Spleen (tissue), 11 donors: ENCODE measurements around the gene REPS2. TPM values are rescaled to one million over a fixed set of nuclear protein-coding genes. Genes with fewer than 3 reads are reported as not detected.

Source experiments
- DNase-seq: peaks from one replicate; pipeline ENCODE4 v3.0.0-alpha.2; 2020
- H3K27ac ChIP-seq, 8 donors: fragments of 200-600 bp; sonication (generic) in 7 of 8; 1 replicate in 4 of 8; 2 replicates in 4 of 8; pipeline versions ENCODE4 v1.5.0 to v1.8.0; 2016 to 2021; ENCODE audit warnings: inconsistent platforms in 4 of 8, mild to moderate bottlenecking in 4 of 8, moderate library complexity in 1 of 8
- H3K27me3 ChIP-seq, 7 donors: fragments of 200-600 bp; sonication (generic) in 6 of 7; replicated peaks in 1 of 7; 1 replicate in 4 of 7; 2 replicates in 3 of 7; pipeline versions ENCODE4 v1.5.0 to v1.8.0; 2016 to 2021; ENCODE audit warnings: inconsistent platforms in 3 of 7, mild to moderate bottlenecking in 1 of 7
- H3K36me3 ChIP-seq, 6 donors: fragments of 200-600 bp; sonication (generic) in 5 of 6; 1 replicate in 4 of 6; 2 replicates in 2 of 6; pipeline versions ENCODE4 v1.5.0 to v1.8.0; 2016 to 2021; ENCODE audit warnings: inconsistent platforms in 2 of 6
- H3K4me1 ChIP-seq, 6 donors: fragments of 200-600 bp; sonication (generic) in 5 of 6; 1 replicate in 3 of 6; 2 replicates in 3 of 6; pipeline versions ENCODE4 v1.5.0 to v1.8.0; 2016 to 2021; ENCODE audit warnings: inconsistent platforms in 3 of 6
- H3K4me3 ChIP-seq, 8 donors: fragments of 200-600 bp; sonication (generic) in 7 of 8; 1 replicate in 4 of 8; 2 replicates in 4 of 8; pipeline versions ENCODE4 v1.5.0 to v1.8.0; 2016 to 2021; ENCODE audit warnings: inconsistent platforms in 4 of 8, mild to moderate bottlenecking in 4 of 8, moderate library complexity in 2 of 8
- H3K9me3 ChIP-seq, 8 donors: fragments of 200-600 bp; sonication (generic) in 7 of 8; 1 replicate in 4 of 8; 2 replicates in 4 of 8; pipeline versions ENCODE4 v1.5.0 to v1.8.0; 2016 to 2021; ENCODE audit warnings: inconsistent platforms in 4 of 8
- POLR2A ChIP-seq, 3 donors: fragments of 450-650 bp; IDR thresholded peaks; one replicate each; pipeline ENCODE4 v1.5.1; 2017; ENCODE audit warnings: antibody characterized with exemption in 3 of 3, mild to moderate bottlenecking in 1 of 3
- POLR2AphosphoS5 ChIP-seq, 3 donors: sonication (generic); formaldehyde crosslinking; IDR thresholded peaks; one replicate each; pipeline ENCODE4 v1.5.1; 2017; ENCODE audit warnings: antibody characterized with exemption in 3 of 3
- WGBS, 5 donors: extraction: QIAGEN DNeasy Blood & Tissue Kit in 3 of 5; methylation state at CpG; one replicate each; pipeline versions ENCODE4 v1.1.5 to v1.1.7; 2013 to 2018; 5-methylcytosine and 5-hydroxymethylcytosine counted together
- intact Hi-C: fragments of 100-400 bp; cut with DNase I; formaldehyde crosslinking; loops from one replicate; pipeline ENCODE4 v1.15.0; 2023; ENCODE audit warnings: low total_unique reads
- polyA plus RNA-seq, 3 donors: library from polyadenylated mRNA; stranded (reverse); fragments of 200-250 nt; gene quantifications; one replicate each; pipeline ENCODE4 v1.2.1, GENCODE V29; 2013
- total RNA-seq, 7 donors: library from RNA; depleted of rRNA in 3 of 7; stranded (reverse); fragments of >200 nt in 3 of 7; fragmentation: NEBNext Ultra II Directional in 4 of 7; extraction: Animal tissue kit (Norgen Biotek cat#: 25700) in 4 of 7; gene quantifications; one replicate each; pipeline versions ENCODE4 v1.1.0 to v1.2.1, GENCODE V29; 2016 to 2021
- TF ChIP-seq, protein P1 (sequence below), 11 experiments: fragments of 200-600 bp in 7 of 11; fragments of 450-650 bp in 4 of 11; sonication (generic) in 4 of 11; IDR thresholded peaks in 8 of 11; conservative IDR thresholded peaks in 3 of 11; 1 replicate in 7 of 11; 2 replicates in 4 of 11; pipeline versions ENCODE4 v1.4.0 to v1.8.0; 2016 to 2021; ENCODE audit warnings: antibody characterized with exemption in 11 of 11, inconsistent platforms in 4 of 11, mild to moderate bottlenecking in 1 of 11
- donor health status: healthy with polysubstance abuse.
- donor health status: DM: no; HTN: no; CAD: no; lungs with moderate emphysema.
- donor health status: DM: no; HTN: no; CAD: no.
- donor health status: Bipolar disorder and iron deficiency.
- donor health status: healthy.
- donor health status: DM: no; HTN: no; CAD: no.
- donor health status: DM: yes; HTN: yes; CAD: no.

The REPS2 gene
- total and polyA plus RNA-seq, 10 donors = 1.5 to 18.3 (median 8.0) TPM

- DNase-seq = no peak
- Histone ChIP-seq H3K27ac (no peak overlapping the region), H3K4me1 (no peaks in the 10 kb centered on the region), H3K9me3 (no peaks in the 10 kb centered on the region), H3K27me3 (no peaks in the 10 kb centered on the region), H3K4me3 (no peak overlapping the region), H3K36me3 (no peaks in the 10 kb centered on the region)
- TF ChIP-seq, protein P1, sequence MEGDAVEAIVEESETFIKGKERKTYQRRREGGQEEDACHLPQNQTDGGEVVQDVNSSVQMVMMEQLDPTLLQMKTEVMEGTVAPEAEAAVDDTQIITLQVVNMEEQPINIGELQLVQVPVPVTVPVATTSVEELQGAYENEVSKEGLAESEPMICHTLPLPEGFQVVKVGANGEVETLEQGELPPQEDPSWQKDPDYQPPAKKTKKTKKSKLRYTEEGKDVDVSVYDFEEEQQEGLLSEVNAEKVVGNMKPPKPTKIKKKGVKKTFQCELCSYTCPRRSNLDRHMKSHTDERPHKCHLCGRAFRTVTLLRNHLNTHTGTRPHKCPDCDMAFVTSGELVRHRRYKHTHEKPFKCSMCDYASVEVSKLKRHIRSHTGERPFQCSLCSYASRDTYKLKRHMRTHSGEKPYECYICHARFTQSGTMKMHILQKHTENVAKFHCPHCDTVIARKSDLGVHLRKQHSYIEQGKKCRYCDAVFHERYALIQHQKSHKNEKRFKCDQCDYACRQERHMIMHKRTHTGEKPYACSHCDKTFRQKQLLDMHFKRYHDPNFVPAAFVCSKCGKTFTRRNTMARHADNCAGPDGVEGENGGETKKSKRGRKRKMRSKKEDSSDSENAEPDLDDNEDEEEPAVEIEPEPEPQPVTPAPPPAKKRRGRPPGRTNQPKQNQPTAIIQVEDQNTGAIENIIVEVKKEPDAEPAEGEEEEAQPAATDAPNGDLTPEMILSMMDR (IDR thresholded peaks at IDR 0.05 in 8 of 11, conservative IDR thresholded peaks at IDR 0.05 in 3 of 11) = no peak
- TF ChIP-seq POLR2A (IDR thresholded peaks at IDR 0.05) = no peak
- no peak for TF ChIP-seq POLR2AphosphoS5 (IDR thresholded peaks at IDR 0.05)
- 48 to 84% (median 71%) methylated on average over 2 of the region's 2 CpGs for WGBS, 5 donors
- intact Hi-C loops = no loop called here
These were observed 25.2 kb downstream of the REPS2 start for GRCh38 chrX:16971694-16972093.

DNA sequence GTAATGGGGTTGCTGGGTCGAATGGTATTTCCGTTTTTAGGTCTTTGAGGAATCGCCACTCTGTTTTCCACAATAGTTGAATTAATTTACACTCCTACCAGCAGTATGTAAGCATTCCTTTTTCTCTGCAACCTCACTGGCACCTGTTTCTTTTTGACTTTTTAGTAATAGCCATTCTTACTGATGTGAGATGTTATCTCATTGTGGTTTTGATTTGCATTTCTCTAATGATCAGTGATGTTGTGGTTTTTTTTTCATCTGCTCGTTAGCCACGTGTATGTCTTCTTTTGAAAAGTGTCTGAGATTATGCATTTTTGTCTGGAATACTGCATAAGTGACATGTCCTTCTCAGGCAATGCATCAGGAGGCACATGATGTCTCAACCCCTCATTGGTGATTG is 28.8 kb downstream of the REPS2 start:
- H3K27ac ChIP-seq = no peak overlapping the region
- no peak overlapping the region for H3K4me3 ChIP-seq
- TF ChIP-seq POLR2A (IDR thresholded peaks at IDR 0.05) (no peak), POLR2AphosphoS5 (IDR thresholded peaks at IDR 0.05) (no peak)
- TF ChIP-seq, protein P1 (IDR thresholded peaks at IDR 0.05 in 8 of 11, conservative IDR thresholded peaks at IDR 0.05 in 3 of 11) = no peak
- no peak for DNase-seq
- H3K36me3 ChIP-seq = no peaks in the 10 kb centered on the region
- no peaks in the 10 kb centered on the region for H3K9me3 ChIP-seq
- intact Hi-C loops = no loop called here
- no peaks in the 10 kb centered on the region for H3K27me3 ChIP-seq
- WGBS, 5 donors = 47 to 54% (median 52%) methylated on average over 5 of the region's 5 CpGs
- H3K4me1 ChIP-seq = no peaks in the 10 kb centered on the region

DNA sequence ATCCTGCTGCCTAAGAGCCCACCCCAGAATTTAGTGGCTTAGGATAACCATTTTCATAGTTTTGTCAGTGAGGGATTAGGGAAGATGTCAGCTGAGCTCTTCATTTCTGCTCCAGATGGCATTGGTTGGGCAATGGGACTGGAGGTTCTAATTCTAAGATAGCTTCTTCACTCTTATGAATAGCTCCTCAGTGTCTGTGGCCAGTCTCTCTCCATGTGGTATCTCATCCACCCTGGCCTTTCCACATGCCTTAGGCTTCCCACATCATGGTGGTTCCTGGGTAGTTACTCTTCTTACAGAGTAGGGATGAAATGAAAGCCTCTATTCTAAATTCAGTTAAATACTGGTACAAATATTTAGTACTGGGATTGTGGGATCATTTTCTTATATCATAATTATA is 31.3 kb downstream of the REPS2 start:
- H3K36me3 ChIP-seq = no peaks in the 10 kb centered on the region
- no peak overlapping the region for H3K27ac ChIP-seq
- no peak overlapping the region for H3K4me3 ChIP-seq
- no peak for DNase-seq
- H3K27me3 ChIP-seq = no peaks in the 10 kb centered on the region
- no peaks in the 10 kb centered on the region for H3K4me1 ChIP-seq
- TF ChIP-seq, protein P1 (IDR thresholded peaks at IDR 0.05 in 8 of 11, conservative IDR thresholded peaks at IDR 0.05 in 3 of 11) = no peak
- no peak for TF ChIP-seq POLR2AphosphoS5 (IDR thresholded peaks at IDR 0.05)
- no peak for TF ChIP-seq POLR2A (IDR thresholded peaks at IDR 0.05)
- intact Hi-C loops = no loop called here
- peaks cover 0 to 4% (median 0%) of the 10 kb centered on the region in 8 donors for H3K9me3 ChIP-seq

- no peaks in the 10 kb centered on the region for H3K36me3 ChIP-seq
- peaks cover 0 to 4% (median 0%) of the 10 kb centered on the region in 8 donors for H3K9me3 ChIP-seq
- no peaks in the 10 kb centered on the region for H3K4me1 ChIP-seq
- no peaks in the 10 kb centered on the region for H3K27me3 ChIP-seq
- no peak for DNase-seq
- H3K27ac ChIP-seq = no peak overlapping the region
- no peak overlapping the region for H3K4me3 ChIP-seq
- TF ChIP-seq, protein P1 (IDR thresholded peaks at IDR 0.05 in 8 of 11, conservative IDR thresholded peaks at IDR 0.05 in 3 of 11) = no peak
- TF ChIP-seq POLR2AphosphoS5 (IDR thresholded peaks at IDR 0.05) = no peak
- no peak for TF ChIP-seq POLR2A (IDR thresholded peaks at IDR 0.05)
- intact Hi-C loops = no loop called here
- 72 to 94% (median 85%) methylated on average over 3 of the region's 3 CpGs for WGBS, 5 donors
These were observed 31.9 kb downstream of the REPS2 start for GRCh38 chrX:16978193-16978984.
